ENCODE data around the gene IPO8.

IPO8 gene

DNA sequence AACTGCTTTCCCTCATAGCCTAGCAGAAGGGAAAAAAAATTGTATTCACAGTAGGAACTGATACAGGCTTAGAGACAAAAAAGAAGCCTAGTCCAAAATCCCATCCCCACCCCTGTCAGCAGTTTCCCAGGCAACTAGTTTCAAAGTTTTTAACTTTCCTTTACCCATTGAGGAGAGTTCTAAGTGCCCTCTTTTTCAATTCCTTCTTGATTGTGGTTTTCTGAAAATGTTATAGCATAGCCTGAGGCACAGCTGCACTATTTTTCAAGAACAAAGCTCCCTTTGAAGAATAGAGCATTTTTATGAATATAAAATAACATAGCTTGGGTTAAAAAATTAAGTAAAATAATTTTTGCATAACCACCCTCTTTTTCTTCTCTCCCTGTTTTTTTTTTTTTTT, 81.6 kb downstream of the IPO8 start:
- TF ChIP-seq FOXP2 (optimal IDR thresholded peaks at IDR 0.05; ENCODE audit: borderline replicate concordance, extremely low read depth, extremely low read length, insufficient read depth) = no peak
- TF ChIP-seq POLR2AphosphoS5 (IDR thresholded peaks at IDR 0.05; ENCODE audit: low read depth, low read length) = no peak
- no peak for TF ChIP-seq SIN3A (IDR thresholded peaks at IDR 0.05; ENCODE audit: borderline replicate concordance, insufficient read depth, low read length)
- no peak for TF ChIP-seq TAF1 (IDR thresholded peaks at IDR 0.05; ENCODE audit: borderline replicate concordance, insufficient read depth, low read length)

GRCh38 chr12:30613119-30613830, 82.4 kb downstream of the IPO8 start:
- TF ChIP-seq REST (IDR thresholded peaks at IDR 0.05; ENCODE audit: insufficient read depth in 1 of 2, low read depth in 2 of 2, low read length in 2 of 2) = no peak
- TF ChIP-seq FOXP2 (optimal IDR thresholded peaks at IDR 0.05; ENCODE audit: borderline replicate concordance, extremely low read depth, extremely low read length, insufficient read depth) = no peak
- TF ChIP-seq SIN3A (IDR thresholded peaks at IDR 0.05; ENCODE audit: borderline replicate concordance, insufficient read depth, low read length) = no peak
- TF ChIP-seq POLR2AphosphoS5 (IDR thresholded peaks at IDR 0.05; ENCODE audit: low read depth, low read length) = no peak
- TF ChIP-seq TAF1 (IDR thresholded peaks at IDR 0.05; ENCODE audit: borderline replicate concordance, insufficient read depth, low read length) = no peak

DNA sequence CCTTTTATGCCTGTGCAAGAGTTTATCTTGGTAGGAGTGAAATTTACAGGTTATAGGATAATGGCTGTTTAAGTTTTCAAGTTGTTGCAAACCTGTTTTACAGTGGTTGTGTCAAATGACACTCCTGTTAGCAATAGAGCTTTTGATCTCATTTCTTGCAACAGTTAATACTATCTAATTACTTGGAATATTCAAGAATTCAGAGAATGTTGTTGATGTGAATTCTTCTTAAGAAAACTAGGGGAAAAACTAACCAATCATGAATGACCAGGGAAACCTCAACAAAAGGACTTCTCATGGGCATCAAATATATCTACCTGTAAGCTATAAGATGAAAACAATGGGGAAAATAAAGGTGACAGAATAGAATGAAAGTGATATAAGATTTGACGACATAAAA, 85.0 kb downstream of the IPO8 start:
- no peak for TF ChIP-seq SIN3A (IDR thresholded peaks at IDR 0.05; ENCODE audit: borderline replicate concordance, insufficient read depth, low read length)
- no peak for TF ChIP-seq TAF1 (IDR thresholded peaks at IDR 0.05; ENCODE audit: borderline replicate concordance, insufficient read depth, low read length)
- TF ChIP-seq POLR2AphosphoS5 (IDR thresholded peaks at IDR 0.05; ENCODE audit: low read depth, low read length) = no peak
- TF ChIP-seq REST (IDR thresholded peaks at IDR 0.05; ENCODE audit: insufficient read depth in 1 of 2, low read depth in 2 of 2, low read length in 2 of 2) = no peak
- TF ChIP-seq FOXP2 (optimal IDR thresholded peaks at IDR 0.05; ENCODE audit: borderline replicate concordance, extremely low read depth, extremely low read length, insufficient read depth) = no peak

DNA sequence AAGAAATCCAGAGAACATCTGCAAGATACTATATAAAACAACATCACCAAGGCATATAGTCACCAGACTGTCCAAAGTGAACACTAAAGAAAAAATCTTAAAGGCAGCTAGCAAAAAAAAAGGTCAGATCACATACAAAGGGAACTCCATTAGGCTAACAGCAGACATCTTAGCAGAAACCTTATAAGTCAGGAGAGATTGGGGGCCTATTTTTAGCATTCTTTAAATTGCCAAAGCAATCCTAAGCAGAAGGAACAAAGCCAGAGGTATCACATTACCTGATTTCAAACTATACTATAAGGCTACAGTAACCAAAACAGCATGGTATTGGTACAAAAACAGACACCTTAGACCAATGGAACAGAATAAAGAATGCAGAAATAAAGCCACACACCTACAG, 92.5 kb downstream of the IPO8 start:
- TF ChIP-seq TAF1 (IDR thresholded peaks at IDR 0.05; ENCODE audit: borderline replicate concordance, insufficient read depth, low read length) (no peak), POLR2AphosphoS5 (IDR thresholded peaks at IDR 0.05; ENCODE audit: low read depth, low read length) (no peak), FOXP2 (optimal IDR thresholded peaks at IDR 0.05; ENCODE audit: borderline replicate concordance, extremely low read depth, extremely low read length, insufficient read depth) (no peak), REST (IDR thresholded peaks at IDR 0.05; ENCODE audit: insufficient read depth in 1 of 2, low read depth in 2 of 2, low read length in 2 of 2) (no peak), SIN3A (IDR thresholded peaks at IDR 0.05; ENCODE audit: borderline replicate concordance, insufficient read depth, low read length) (no peak)

DNA sequence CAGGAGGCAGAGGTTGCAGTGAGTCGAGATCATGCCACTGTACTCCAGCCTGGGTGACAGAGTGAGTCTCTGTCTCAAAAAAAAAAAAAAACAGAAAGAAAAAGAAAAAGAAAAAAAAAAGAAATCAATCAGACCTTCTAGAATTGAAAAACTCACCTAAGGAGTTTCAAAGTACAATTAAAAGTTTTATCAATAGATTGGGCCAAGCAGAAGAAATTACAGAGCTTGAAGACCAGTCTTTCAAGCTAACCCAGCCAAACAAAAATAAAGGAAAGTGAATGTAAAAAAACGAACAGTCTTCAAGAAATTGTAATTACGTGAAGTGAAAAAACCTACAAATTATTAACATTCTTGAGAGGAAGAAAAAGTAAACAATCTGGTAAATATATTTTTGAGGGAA, 93.0 kb downstream of the IPO8 start:
- TF ChIP-seq POLR2AphosphoS5 (IDR thresholded peaks at IDR 0.05; ENCODE audit: low read depth, low read length) (no peak), FOXP2 (optimal IDR thresholded peaks at IDR 0.05; ENCODE audit: borderline replicate concordance, extremely low read depth, extremely low read length, insufficient read depth) (no peak), TAF1 (IDR thresholded peaks at IDR 0.05; ENCODE audit: borderline replicate concordance, insufficient read depth, low read length) (no peak), REST (IDR thresholded peaks at IDR 0.05; ENCODE audit: insufficient read depth in 1 of 2, low read depth in 2 of 2, low read length in 2 of 2) (no peak), SIN3A (IDR thresholded peaks at IDR 0.05; ENCODE audit: borderline replicate concordance, insufficient read depth, low read length) (no peak)

Data from PFSK-1 (cell line).